ENCODE results near the gene EOLA2. TPM values are rescaled to one million over a fixed set of nuclear protein-coding genes. Genes with fewer than 3 reads are reported as not detected.

The EOLA2 gene
- total RNA-seq: 14.9 and 15.3 TPM in 2 replicates

GRCh38 chrX:149938427-149938880 lies at the start of gene EOLA2:
Gene EOLA2, minus strand, starts transcription at chrX:149938491. Its CDS starts 4,617 bp downstream, at chrX:149933874.

GRCh38 chrX:149929400-149929799 lies 8.9 kb downstream of the EOLA2 start, which contains the start of gene HSFX4:
Gene HSFX4, plus strand, starts transcription at chrX:149929573. Its CDS starts 72 bp downstream, at chrX:149929645.

Other genes with a start within 250 kb of the EOLA2 start
- not detected in 2 replicates for gene MAGEA11, start 226.4 kb downstream of the EOLA2 start, total RNA-seq
- 0.48 and 0.85 TPM in 2 replicates for gene HSFX1, start 164.4 kb downstream of the EOLA2 start, total RNA-seq
- gene MAGEA9, start 156.6 kb downstream of the EOLA2 start, total RNA-seq: not detected in 2 replicates
- gene MAGEA8, start 57.3 kb downstream of the EOLA2 start, total RNA-seq: not detected in 2 replicates
- not detected in 2 replicates for gene HSFX4, start 8.9 kb downstream of the EOLA2 start, total RNA-seq